ENCODE measurements around the gene NOC2L. TPM values are rescaled to one million over a fixed set of nuclear protein-coding genes. Genes with fewer than 3 reads are reported as not detected.

Gene NOC2L
- total and polyA plus RNA-seq, 9 of the 15 experiments (the other 6 are each of a cell fraction or from before 2014, with no cell fraction given): 4.0 to 410 (median 200) TPM

DNA sequence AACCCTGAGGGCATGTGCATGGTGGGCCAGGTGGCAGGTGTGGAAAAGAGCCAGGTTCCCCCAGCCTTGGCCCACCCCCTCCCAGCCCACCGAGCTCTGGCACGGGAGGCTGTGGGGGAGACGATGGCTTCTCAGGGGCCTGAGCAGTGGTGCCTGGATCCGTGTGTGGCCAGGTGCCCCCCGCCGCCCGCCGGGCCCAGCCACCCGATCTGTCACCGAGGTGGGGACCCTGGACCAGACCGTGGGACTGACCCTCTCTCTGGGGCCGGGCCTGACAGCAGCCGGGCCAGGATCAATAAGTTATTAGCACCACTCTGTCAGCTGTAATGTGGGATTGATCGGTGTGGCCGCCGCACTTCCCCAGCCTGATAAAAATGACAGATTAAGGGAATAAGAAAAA, 21.5 kb downstream of the NOC2L start:
- Histone ChIP-seq H3K4me3 (no peak overlapping the region), H3K9ac (ENCODE audit: insufficient read depth in 1 of 2, low read depth in 2 of 2, low read length in 2 of 2) (no peak overlapping the region), H3K4me2 (ENCODE audit: insufficient read depth, low read length) (no peak overlapping the region), H3K27ac (ENCODE audit: extremely low read depth, low read depth, low read length) (no peak overlapping the region), H2AFZ (ENCODE audit: low read depth, low read length) (no peak overlapping the region), H3K27me3 (ENCODE audit: control insufficient read depth in 2 of 2, insufficient read depth in 2 of 2, low read length in 2 of 2) (peaks cover 11 to 31% of the 10 kb centered on the region in 2 experiments; a peak in 4 of 5 replicates), H3K36me3 (ENCODE audit: control insufficient read depth, insufficient read depth, low read length) (no peaks in the 10 kb centered on the region), H3K79me2 (ENCODE audit: control insufficient read depth, insufficient read depth, low read length) (no peaks in the 10 kb centered on the region), H3K9me3 (replicated peaks; ENCODE audit: control insufficient read depth, insufficient read depth, low read depth, low read length) (no peaks in the 10 kb centered on the region), H4K20me1 (replicated peaks; ENCODE audit: control insufficient read depth, insufficient read depth, low read length) (peaks cover 14% of the 10 kb centered on the region), H3K4me1 (replicated peaks in 1 of 2; ENCODE audit: control insufficient read depth in 2 of 2, insufficient read depth in 2 of 2, low read length in 2 of 2) (peaks cover 21 to 88% of the 10 kb centered on the region in 2 experiments), H3K9me1 (ENCODE audit: control insufficient read depth, insufficient read depth, low read length) (no peaks in the 10 kb centered on the region)
- no TSS peak for BruUV-seq (replicated peaks)
- FAIRE-seq (no peak), ATAC-seq (no peak), DNase-seq (ENCODE audit: extremely low read depth in 1 of 4, low spot score in 3 of 4) (no peak)
- 52% methylated on average over 9 of the region's 16 CpGs for WGBS (ENCODE audit: insufficient coverage, low coverage, missing lambda C conversion rate)
- CTCF ChIA-PET (ENCODE audit: low intra/inter-chr PET ratio): no interaction called here
- intact Hi-C loops (cut with micrococcal nuclease) (no loop called here), in situ Hi-C loops (cut with MboI) (no loop called here)
- TF ChIP-seq, protein P1, sequence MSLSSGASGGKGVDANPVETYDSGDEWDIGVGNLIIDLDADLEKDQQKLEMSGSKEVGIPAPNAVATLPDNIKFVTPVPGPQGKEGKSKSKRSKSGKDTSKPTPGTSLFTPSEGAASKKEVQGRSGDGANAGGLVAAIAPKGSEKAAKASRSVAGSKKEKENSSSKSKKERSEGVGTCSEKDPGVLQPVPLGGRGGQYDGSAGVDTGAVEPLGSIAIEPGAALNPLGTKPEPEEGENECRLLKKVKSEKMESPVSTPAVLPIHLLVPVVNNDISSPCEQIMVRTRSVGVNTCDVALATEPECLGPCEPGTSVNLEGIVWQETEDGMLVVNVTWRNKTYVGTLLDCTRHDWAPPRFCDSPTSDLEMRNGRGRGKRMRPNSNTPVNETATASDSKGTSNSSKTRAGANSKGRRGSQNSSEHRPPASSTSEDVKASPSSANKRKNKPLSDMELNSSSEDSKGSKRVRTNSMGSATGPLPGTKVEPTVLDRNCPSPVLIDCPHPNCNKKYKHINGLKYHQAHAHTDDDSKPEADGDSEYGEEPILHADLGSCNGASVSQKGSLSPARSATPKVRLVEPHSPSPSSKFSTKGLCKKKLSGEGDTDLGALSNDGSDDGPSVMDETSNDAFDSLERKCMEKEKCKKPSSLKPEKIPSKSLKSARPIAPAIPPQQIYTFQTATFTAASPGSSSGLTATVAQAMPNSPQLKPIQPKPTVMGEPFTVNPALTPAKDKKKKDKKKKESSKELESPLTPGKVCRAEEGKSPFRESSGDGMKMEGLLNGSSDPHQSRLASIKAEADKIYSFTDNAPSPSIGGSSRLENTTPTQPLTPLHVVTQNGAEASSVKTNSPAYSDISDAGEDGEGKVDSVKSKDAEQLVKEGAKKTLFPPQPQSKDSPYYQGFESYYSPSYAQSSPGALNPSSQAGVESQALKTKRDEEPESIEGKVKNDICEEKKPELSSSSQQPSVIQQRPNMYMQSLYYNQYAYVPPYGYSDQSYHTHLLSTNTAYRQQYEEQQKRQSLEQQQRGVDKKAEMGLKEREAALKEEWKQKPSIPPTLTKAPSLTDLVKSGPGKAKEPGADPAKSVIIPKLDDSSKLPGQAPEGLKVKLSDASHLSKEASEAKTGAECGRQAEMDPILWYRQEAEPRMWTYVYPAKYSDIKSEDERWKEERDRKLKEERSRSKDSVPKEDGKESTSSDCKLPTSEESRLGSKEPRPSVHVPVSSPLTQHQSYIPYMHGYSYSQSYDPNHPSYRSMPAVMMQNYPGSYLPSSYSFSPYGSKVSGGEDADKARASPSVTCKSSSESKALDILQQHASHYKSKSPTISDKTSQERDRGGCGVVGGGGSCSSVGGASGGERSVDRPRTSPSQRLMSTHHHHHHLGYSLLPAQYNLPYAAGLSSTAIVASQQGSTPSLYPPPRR (CRISPR knock-in tag; IDR thresholded peaks at IDR 0.05; ENCODE audit: borderline replicate concordance): no peak
- TF ChIP-seq PCBP1 (IDR thresholded peaks at IDR 0.05; ENCODE audit: low read depth, low read length, poor library complexity, severe bottlenecking): peak; percentile 9
- POLR2A ChIA-PET: interaction anchor here (1.0 to 1.7 kb wide), 4 partner anchors 18 to 29 kb away, joined by 3 to 7 read pairs (median 4); partner anchors contain the start of gene PLEKHN1
